Psoas muscle (tissue), 8 donors: ENCODE measurements around the gene ANKDD1B. TPM values are rescaled to one million over a fixed set of nuclear protein-coding genes. Genes with fewer than 3 reads are reported as not detected.
"Not testable (repeated sequence)": the region's sequence is repeated elsewhere in the genome, so short reads cannot be mapped to it uniquely, and the experiment has no call there.

Experiments
- ATAC-seq, 4 donors: fragments of 200-7000 bp; cut with Tn5 transposase; one replicate each; pipeline ENCODE4 v1.9.1; 2020; ENCODE audit warnings: moderate library complexity in 3 of 4, mild to moderate bottlenecking in 2 of 4
- DNase-seq, 2 donors: peaks; one replicate each; pipeline ENCODE4 v3.0.0-alpha.2; 2020
- H3K27ac ChIP-seq: fragments of 200-600 bp; one replicate; pipeline ENCODE4 v1.8.0; 2022
- H3K27me3 ChIP-seq, 3 donors: fragments of 200-600 bp in 1 of 3; one replicate each; pipeline versions ENCODE4 v1.6.1 to v1.8.0; 2013 to 2022; ENCODE audit warnings: low read length in 2 of 3, mild to moderate bottlenecking in 2 of 3, moderate library complexity in 1 of 3; ENCODE audit not compliant: insufficient read depth in 3 of 3
- H3K36me3 ChIP-seq, 2 donors: fragments of 200-600 bp in 1 of 2; one replicate each; pipeline versions ENCODE4 v1.6.1 to v1.8.0; 2013 to 2022; ENCODE audit warnings: low read depth in 1 of 2, mild to moderate bottlenecking in 1 of 2, moderate library complexity in 1 of 2; ENCODE audit not compliant: insufficient read depth in 1 of 2
- H3K4me1 ChIP-seq: fragments of 200-600 bp; one replicate; pipeline ENCODE4 v1.8.0; 2022
- H3K4me3 ChIP-seq: fragments of 200-600 bp; one replicate; pipeline ENCODE4 v1.8.0; 2022; ENCODE audit warnings: mild to moderate bottlenecking
- H3K9me3 ChIP-seq: fragments of 200-600 bp; one replicate; pipeline ENCODE4 v1.8.0; 2022
- WGBS, 3 donors: extraction: QIAGEN DNeasy Blood & Tissue Kit; methylation state at CpG; one replicate each; pipeline versions ENCODE4 v1.1.6 to v1.1.7; 2013; 5-methylcytosine and 5-hydroxymethylcytosine counted together
- intact Hi-C, 2 donors: fragments of 100-400 bp; cut with DNase I; formaldehyde crosslinking; loops; one replicate each; pipeline versions ENCODE4 v1.11.0 to v1.14.2; 2022
- polyA plus RNA-seq, 3 donors: library from polyadenylated mRNA; stranded (reverse); fragments of 200-250 nt; gene quantifications; one replicate each; pipeline ENCODE4 v1.2.3, GENCODE V29; 2013
- total RNA-seq, 4 donors: library from RNA; stranded (reverse); fragmentation: NEBNext Ultra II Directional in 2 of 4; extraction: Animal tissue kit (Norgen Biotek cat#: 25700) in 2 of 4; gene quantifications; one replicate each; pipeline versions ENCODE4 v1.2.1 to v1.2.4, GENCODE V29; 2021 to 2023
- TF ChIP-seq, protein P1 (sequence below): fragments of 200-600 bp; IDR thresholded peaks from one replicate; pipeline ENCODE4 v1.8.0; 2022; ENCODE audit warnings: antibody characterized with exemption
- donor health status: healthy with polysubstance abuse.
- donor health status: DM: no; HTN: no; CAD: no; lungs with moderate emphysema.
- donor health status: Bipolar disorder and iron deficiency.
- donor health status: healthy.
- donor health status: DM: yes; HTN: yes; CAD: no.
- donor health status: DM: no; HTN: no; CAD: no.
- donor health status: DM: no; HTN: no; CAD: no.
- donor health status: DM: yes; HTN: yes; CAD: no.

ANKDD1B gene
- total and polyA plus RNA-seq, 7 donors = 0.09 to 0.26 (median 0.14) TPM; not detected in 4

DNA sequence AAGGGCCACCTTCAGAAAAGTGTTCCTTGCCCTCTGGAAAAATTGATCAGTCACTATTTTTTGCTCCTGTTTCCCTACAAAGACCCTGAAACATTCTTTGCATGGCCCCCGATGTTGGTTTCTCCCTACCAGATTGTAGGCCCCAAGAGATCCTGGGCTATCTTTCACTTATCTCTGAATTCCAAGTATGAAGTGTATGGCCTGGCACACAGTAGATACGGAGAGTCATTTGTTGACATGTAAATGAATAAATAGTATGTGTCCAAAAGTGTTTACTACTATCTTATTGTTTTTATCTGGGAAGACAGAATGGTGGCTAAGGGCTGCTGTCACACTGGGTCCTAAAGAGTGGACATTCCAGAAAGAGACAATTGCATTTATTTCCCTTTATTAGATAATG is 7.4 kb upstream of the ANKDD1B start:
- 91 to 95% (median 92%) methylated on average over 2 of the region's 2 CpGs for WGBS, 3 donors
- no peak for ATAC-seq

DNA sequence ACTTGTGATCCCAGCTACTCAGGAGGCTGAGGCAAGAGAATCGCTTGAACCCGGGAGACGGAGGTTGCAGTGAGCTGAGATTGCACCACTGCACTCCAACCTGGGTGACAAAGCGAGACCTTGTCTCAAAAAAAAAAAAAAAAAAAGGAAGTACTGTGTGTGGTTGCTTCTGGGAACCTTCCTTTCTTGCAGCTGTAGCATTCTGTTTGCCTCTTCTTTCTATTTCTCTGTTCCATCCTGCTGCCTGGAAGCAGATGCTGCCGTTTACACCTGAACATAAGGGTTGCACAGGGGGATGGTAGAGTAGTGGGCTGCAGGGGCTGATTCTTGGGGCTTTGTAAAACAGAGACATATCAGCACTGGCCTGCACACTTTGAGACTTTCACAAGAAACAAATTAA is 3.9 kb upstream of the ANKDD1B start:
- H3K4me1 ChIP-seq, intact Hi-C loops, DNase-seq, H3K9me3 ChIP-seq, H3K27me3 ChIP-seq, H3K27ac ChIP-seq, ATAC-seq, H3K4me3 ChIP-seq: not testable (repeated sequence)
- H3K36me3 ChIP-seq = peaks cover 2 to 19% of the 10 kb centered on the region in 2 donors
- WGBS, 3 donors = 85 to 96% (median 86%) methylated on average over 5 of the region's 5 CpGs

More for the DNA sequence above, 7.4 kb upstream of the ANKDD1B start:
- Histone ChIP-seq H3K9me3 (no peaks in the 10 kb centered on the region), H3K4me3 (no peak overlapping the region), H3K36me3 (peaks cover 5 to 52% of the 10 kb centered on the region in 2 donors), H3K27me3 (no peaks in the 10 kb centered on the region), H3K27ac (no peak overlapping the region), H3K4me1 (no peaks in the 10 kb centered on the region)
- no peak for DNase-seq
- TF ChIP-seq, protein P1, sequence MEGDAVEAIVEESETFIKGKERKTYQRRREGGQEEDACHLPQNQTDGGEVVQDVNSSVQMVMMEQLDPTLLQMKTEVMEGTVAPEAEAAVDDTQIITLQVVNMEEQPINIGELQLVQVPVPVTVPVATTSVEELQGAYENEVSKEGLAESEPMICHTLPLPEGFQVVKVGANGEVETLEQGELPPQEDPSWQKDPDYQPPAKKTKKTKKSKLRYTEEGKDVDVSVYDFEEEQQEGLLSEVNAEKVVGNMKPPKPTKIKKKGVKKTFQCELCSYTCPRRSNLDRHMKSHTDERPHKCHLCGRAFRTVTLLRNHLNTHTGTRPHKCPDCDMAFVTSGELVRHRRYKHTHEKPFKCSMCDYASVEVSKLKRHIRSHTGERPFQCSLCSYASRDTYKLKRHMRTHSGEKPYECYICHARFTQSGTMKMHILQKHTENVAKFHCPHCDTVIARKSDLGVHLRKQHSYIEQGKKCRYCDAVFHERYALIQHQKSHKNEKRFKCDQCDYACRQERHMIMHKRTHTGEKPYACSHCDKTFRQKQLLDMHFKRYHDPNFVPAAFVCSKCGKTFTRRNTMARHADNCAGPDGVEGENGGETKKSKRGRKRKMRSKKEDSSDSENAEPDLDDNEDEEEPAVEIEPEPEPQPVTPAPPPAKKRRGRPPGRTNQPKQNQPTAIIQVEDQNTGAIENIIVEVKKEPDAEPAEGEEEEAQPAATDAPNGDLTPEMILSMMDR = no peak
- intact Hi-C loops = no loop called here

DNA sequence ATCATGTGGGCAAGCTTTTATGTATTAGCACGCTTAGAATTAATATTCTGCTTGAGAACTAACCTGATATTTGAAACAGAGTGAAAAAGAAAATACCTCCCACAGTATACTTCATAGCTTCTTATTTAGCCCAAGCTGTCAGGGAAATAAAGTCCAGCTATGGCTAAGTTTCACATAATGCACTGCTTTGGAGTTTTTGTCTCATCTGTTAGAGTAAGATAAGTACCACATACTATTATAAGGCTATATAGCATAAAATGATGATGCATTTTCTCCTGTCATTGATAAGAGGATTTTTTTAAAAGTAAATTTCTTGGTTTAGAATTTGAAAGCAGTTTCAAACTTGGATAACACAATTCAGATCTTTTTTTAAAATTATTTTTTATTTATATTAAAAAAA is 2.4 kb upstream of the ANKDD1B start:
- no peak overlapping the region for H3K27ac ChIP-seq
- peaks cover 1 to 4% of the 10 kb centered on the region in 2 donors for H3K36me3 ChIP-seq
- H3K27me3 ChIP-seq = no peaks in the 10 kb centered on the region
- ATAC-seq (no peak), DNase-seq (no peak)
- TF ChIP-seq, protein P1 = no peak
- peaks cover 7% of the 10 kb centered on the region for H3K4me1 ChIP-seq
- intact Hi-C loops = no loop called here
- no peaks in the 10 kb centered on the region for H3K9me3 ChIP-seq
- WGBS, 3 donors = 93 to 98% (median 96%) methylated on average over 1 of the region's 1 CpG
- H3K4me3 ChIP-seq = no peak overlapping the region

DNA sequence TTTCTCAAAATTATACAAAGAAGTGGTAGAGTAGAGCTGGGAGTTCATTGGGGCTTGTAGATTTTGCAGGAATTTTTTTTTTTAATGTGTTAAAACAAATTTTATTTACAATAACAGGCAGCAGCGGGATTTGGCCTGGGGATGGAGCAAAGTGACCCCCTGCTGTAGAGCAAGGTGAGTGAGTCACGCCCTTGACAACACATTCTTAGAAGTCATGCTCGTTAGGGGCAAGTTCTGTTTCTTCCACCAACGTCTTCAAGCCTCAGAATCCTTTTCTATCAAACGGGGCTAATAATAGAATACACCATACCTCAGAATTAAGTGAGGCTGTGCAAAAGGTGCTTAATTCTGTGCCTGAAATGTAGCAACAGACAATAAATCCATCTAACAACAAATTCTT is 1.1 kb upstream of the ANKDD1B start:
- H3K4me3 ChIP-seq = no peak overlapping the region
- 84 to 93% (median 89%) methylated on average over 5 of the region's 5 CpGs for WGBS, 3 donors
- H3K9me3 ChIP-seq = no peaks in the 10 kb centered on the region
- no peak overlapping the region for H3K27ac ChIP-seq
- DNase-seq (no peak), ATAC-seq (no peak)
- TF ChIP-seq, protein P1 = no peak
- no peaks in the 10 kb centered on the region for H3K36me3 ChIP-seq
- peaks cover 7% of the 10 kb centered on the region for H3K4me1 ChIP-seq
- intact Hi-C loops = no loop called here
- H3K27me3 ChIP-seq = no peaks in the 10 kb centered on the region

DNA sequence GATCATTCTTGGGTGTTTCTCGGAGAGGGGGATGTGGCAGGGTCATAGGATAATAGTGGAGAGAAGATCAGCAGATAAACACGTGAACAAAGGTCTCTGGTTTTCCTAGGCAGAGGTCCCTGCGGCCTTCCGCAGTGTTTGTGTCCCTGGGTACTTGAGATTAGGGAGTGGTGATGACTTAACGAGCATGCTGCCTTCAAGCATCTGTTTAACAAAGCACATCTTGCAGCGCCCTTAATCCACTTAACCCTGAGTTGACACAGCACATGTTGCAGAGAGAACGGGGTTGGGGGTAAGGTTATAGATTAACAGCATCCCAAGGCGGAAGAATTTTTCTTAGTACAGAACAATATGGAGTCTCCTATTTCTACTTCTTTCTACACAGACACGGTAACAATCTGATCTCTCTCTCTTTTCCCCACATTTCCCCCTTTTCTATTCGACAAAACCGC is 368 bp upstream of the ANKDD1B start:
- H3K4me1 ChIP-seq, H3K27me3 ChIP-seq, DNase-seq, H3K36me3 ChIP-seq, ATAC-seq, H3K9me3 ChIP-seq, intact Hi-C loops, H3K27ac ChIP-seq: not testable (repeated sequence)
- 26 to 28% (median 28%) methylated on average over 11 of the region's 11 CpGs for WGBS, 3 donors
- peak overlapping the region; percentile 58 for H3K4me3 ChIP-seq

DNA sequence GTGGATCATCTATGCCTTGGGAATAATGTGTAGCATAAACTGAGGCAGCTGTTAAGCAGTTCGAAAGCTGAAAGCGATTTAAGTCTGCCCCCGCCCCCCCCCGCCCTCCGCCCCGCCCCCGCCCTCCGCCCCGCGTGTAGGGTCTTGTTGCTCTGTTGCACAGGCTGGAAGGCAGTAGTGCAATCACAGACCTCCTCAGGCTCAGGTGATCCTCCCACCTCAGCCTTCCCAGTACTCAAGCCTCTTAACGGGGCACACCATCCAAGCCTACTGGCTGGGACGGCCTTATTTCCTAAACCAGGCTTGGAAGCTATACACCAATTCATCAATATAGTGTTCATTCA is 945 bp downstream of the ANKDD1B start:
- intact Hi-C loops = no loop called here
- 18 to 24% (median 23%) methylated on average over 12 of the region's 12 CpGs for WGBS, 3 donors
- H3K27ac ChIP-seq = no peak overlapping the region
- DNase-seq = no peak
- H3K36me3 ChIP-seq = no peaks in the 10 kb centered on the region
- ATAC-seq = no peak
- TF ChIP-seq, protein P1 = no peak
- peak overlapping the region; percentile 58 for H3K4me3 ChIP-seq
- H3K9me3 ChIP-seq = no peaks in the 10 kb centered on the region
- no peaks in the 10 kb centered on the region for H3K27me3 ChIP-seq
- H3K4me1 ChIP-seq = peaks cover 7% of the 10 kb centered on the region
